Mesothelial cell of epicardium (in vitro differentiated cells): ENCODE results near the gene LDHB. TPM values are rescaled to one million over a fixed set of nuclear protein-coding genes. Genes with fewer than 3 reads are reported as not detected.
"Not testable (repeated sequence)": the region's sequence is repeated elsewhere in the genome, so short reads cannot be mapped to it uniquely, and the experiment has no call there.

Source experiments
- DNase-seq, 2 experiments: peaks; one replicate each; pipeline ENCODE4 v3.0.0; 2021; ENCODE audit warnings: low spot score in 2 of 2; ENCODE audit not compliant: unreplicated experiment in 2 of 2
- H3K27ac Mint-ChIP-seq: 2 replicates; pipeline ENCODE4 v1.8.0; 2021; ENCODE audit warnings: mixed read lengths
- H3K27me3 Mint-ChIP-seq: 2 replicates; pipeline ENCODE4 v1.8.0; 2021; ENCODE audit warnings: low read depth, mixed read lengths
- H3K36me3 Mint-ChIP-seq: 2 replicates; pipeline ENCODE4 v1.8.0; 2021; ENCODE audit warnings: mixed read lengths
- H3K4me1 Mint-ChIP-seq: 2 replicates; pipeline ENCODE4 v1.8.0; 2021; ENCODE audit warnings: mixed read lengths
- H3K4me3 Mint-ChIP-seq: 2 replicates; pipeline ENCODE4 v1.8.0; 2021; ENCODE audit warnings: mild to moderate bottlenecking, moderate library complexity, mixed read lengths
- H3K9me3 Mint-ChIP-seq: 2 replicates; pipeline ENCODE4 v1.8.0; 2021; ENCODE audit warnings: mixed read lengths
- total RNA-seq: library from RNA; stranded (reverse); gene quantifications from 3 replicates; pipeline ENCODE4 v1.2.1, GENCODE V29; 2021
- TF ChIP-seq, protein P1 (sequence below): fragments of 200-600 bp; sonication (generic); IDR thresholded peaks from one replicate; pipeline ENCODE4 v1.5.0; 2021; ENCODE audit warnings: antibody characterized with exemption; ENCODE audit not compliant: unreplicated experiment

Gene LDHB
- total RNA-seq, 1 donor from 2014 or later: 508 TPM

DNA sequence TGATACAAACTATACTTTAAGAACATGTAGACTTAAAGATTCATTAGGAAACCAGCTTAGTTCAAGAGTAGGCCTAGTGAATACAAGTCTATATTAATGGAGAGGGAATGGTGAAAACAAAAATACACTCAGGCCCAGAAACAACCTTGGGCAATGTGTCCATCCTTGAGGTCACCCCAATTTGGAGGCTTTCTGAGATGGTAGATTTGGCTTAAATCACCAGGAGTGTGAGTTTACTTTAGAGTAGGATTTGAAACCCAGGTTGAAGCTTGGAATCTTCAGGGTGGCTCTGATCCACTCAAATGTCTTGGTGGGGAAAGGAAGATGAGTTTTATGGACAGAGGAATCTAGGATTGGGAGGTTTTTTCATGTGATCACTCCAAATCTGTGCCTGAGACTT, 10.5 kb downstream of the LDHB start:
- TF ChIP-seq, protein P1, sequence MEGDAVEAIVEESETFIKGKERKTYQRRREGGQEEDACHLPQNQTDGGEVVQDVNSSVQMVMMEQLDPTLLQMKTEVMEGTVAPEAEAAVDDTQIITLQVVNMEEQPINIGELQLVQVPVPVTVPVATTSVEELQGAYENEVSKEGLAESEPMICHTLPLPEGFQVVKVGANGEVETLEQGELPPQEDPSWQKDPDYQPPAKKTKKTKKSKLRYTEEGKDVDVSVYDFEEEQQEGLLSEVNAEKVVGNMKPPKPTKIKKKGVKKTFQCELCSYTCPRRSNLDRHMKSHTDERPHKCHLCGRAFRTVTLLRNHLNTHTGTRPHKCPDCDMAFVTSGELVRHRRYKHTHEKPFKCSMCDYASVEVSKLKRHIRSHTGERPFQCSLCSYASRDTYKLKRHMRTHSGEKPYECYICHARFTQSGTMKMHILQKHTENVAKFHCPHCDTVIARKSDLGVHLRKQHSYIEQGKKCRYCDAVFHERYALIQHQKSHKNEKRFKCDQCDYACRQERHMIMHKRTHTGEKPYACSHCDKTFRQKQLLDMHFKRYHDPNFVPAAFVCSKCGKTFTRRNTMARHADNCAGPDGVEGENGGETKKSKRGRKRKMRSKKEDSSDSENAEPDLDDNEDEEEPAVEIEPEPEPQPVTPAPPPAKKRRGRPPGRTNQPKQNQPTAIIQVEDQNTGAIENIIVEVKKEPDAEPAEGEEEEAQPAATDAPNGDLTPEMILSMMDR: no peak
- no peak for DNase-seq
- no peak overlapping the region for H3K4me3 Mint-ChIP-seq
- H3K9me3 Mint-ChIP-seq: no peaks in the 10 kb centered on the region
- peaks cover 11% of the 10 kb centered on the region for H3K4me1 Mint-ChIP-seq
- H3K36me3 Mint-ChIP-seq: peaks cover 55% of the 10 kb centered on the region
- no peaks in the 10 kb centered on the region for H3K27me3 Mint-ChIP-seq
- no peak overlapping the region for H3K27ac Mint-ChIP-seq

DNA sequence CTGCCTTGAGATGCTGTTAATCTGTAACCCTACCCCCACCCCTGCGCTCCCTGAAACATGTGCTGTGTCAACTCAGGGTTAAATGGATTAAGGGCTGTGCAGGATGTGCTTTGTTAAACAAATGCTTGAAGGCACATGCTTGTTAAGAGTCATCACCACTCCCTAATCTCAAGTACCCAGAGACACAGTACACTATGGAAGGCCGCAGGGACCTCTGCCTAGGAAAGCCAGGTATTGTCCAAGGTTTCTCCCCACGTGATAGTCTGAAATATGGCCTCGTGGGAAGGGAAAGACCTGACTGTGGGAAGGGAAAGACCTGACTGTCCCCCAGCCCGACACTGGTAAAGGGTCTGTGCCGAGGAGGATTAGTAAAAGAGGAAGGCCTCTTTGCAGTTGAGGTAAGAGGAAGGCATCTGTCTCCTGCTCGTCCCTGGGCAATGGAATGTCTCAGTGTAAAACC, 12.6 kb downstream of the LDHB start:
- H3K4me1 Mint-ChIP-seq, H3K9me3 Mint-ChIP-seq, DNase-seq, H3K27me3 Mint-ChIP-seq, H3K4me3 Mint-ChIP-seq: not testable (repeated sequence)
- Mint-ChIP-seq H3K27ac (peak overlapping the region; percentile 56), H3K36me3 (peaks cover 64% of the 10 kb centered on the region)

DNA sequence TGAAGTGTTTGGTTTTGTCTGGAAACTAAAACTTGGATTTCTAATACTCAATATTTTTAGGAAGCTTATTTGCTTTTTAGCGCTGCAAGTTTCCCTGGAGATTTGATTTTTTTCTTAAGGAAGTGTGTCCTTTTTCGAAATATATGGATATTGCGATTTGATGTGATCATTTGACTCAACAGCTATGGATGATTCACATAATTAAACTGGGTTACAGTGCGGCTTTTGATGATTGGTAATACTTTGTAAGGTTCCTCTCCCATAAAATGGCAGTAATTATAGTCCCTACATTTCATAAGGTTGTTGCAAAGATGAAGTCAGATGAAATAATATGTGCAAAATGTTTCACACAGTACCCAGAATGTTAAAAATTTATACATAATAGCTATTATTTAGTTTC, 13.1 kb downstream of the LDHB start:
- H3K36me3 Mint-ChIP-seq: peaks cover 66% of the 10 kb centered on the region
- no peaks in the 10 kb centered on the region for H3K4me1 Mint-ChIP-seq
- H3K4me3 Mint-ChIP-seq: no peak overlapping the region
- no peaks in the 10 kb centered on the region for H3K27me3 Mint-ChIP-seq
- DNase-seq: no peak
- no peaks in the 10 kb centered on the region for H3K9me3 Mint-ChIP-seq
- TF ChIP-seq, protein P1: no peak
- H3K27ac Mint-ChIP-seq: no peak overlapping the region

DNA sequence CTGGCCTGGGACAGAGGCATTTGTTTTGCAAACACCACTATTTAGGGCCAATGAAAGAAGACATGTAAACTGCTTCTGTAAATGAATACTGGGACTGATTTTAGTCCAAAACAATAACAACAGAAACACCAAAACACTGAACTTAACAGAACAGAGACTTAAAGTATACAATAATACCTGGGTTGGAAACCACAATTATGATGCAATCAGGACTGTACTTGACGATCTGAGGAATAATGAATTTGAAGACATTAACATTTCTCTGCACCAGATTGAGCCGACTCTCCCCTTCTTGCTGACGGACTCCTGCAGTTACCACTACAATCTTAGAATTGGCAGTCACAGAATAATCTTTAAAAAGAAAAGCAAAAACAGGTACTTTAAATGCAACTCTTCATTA, 13.9 kb downstream of the LDHB start:
- Mint-ChIP-seq H3K36me3 (peaks cover 69% of the 10 kb centered on the region), H3K27me3 (no peaks in the 10 kb centered on the region), H3K4me1 (peaks cover 4% of the 10 kb centered on the region), H3K9me3 (no peaks in the 10 kb centered on the region), H3K4me3 (no peak overlapping the region), H3K27ac (peak overlapping the region; percentile 57)
- TF ChIP-seq, protein P1: no peak
- no peak for DNase-seq

DNA sequence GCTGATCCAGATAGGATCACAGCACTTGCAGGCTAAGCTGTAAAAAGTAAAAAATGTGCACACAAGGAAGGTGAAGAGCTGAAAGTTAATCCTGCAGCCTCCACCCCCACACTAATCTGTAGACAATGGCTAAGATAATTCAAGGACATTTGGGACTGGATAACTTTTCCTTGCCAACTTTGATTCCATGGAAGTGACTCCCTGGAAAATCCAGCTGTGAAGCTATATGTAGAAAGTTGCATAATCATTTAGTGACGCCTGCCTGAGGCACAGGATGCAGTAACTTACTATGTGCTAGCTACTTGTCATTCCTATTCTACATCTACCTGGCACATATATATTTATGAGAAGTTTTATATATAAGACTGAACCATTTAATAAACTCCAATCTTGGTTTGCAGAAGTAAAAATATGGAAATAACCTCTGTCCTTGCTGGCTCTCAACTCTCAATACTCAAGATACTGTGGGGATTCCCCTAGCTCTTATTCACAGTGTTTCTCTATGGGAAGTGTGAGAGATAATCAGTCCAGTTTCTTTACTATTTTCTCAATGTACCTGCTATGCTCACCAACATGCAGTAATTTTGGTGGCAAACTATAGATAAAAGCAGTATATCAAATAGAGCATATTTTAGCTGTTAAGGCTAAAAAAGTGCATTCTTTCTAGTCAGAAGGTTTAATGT, 14.8 kb downstream of the LDHB start:
- Mint-ChIP-seq H3K27me3 (no peaks in the 10 kb centered on the region), H3K4me3 (no peak overlapping the region), H3K27ac (no peak overlapping the region), H3K9me3 (no peaks in the 10 kb centered on the region), H3K4me1 (peaks cover 10% of the 10 kb centered on the region), H3K36me3 (peaks cover 66% of the 10 kb centered on the region)
- TF ChIP-seq, protein P1: no peak
- DNase-seq: no peak

DNA sequence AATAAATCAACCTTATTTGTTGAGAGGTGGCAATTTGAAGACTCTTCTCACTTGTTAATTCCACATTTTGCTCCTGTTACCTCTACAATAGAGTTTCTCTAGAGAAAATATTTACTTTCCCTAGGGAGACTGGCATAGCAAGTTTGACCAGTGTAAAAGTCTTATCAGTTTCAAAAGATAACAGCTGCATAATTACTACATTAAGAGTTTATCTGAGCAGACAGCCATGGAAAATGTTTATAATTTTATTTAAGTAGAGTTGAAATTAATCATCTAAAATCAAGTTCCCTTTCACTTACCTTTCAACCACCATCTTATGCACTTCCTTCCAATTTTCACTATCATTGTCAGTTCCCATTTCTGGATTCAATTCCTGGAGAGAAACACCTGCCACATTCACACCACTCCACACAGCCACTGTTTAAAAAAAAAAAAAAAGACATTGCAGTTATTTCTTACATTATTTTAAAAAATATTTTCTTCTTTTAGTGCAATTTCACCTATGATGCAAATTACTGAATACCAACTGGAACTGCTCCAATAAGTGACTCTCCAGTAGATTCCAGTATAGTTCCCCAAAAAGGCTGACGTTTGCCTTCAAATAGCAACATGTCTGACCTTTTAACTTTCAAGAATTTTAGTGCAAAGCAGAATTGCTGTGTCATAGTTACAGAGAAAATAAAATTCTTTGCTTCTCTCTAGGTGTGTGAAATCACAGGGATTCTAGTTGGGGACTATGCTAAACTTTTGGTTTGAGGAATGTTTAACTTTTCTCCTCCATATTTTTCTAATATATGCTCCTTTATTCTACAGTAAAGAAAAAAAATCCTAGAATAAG, 19.4 kb downstream of the LDHB start:
- Mint-ChIP-seq H3K4me3 (no peak overlapping the region), H3K4me1 (peaks cover 10% of the 10 kb centered on the region), H3K36me3 (peaks cover 68% of the 10 kb centered on the region), H3K9me3 (no peaks in the 10 kb centered on the region), H3K27ac (no peak overlapping the region), H3K27me3 (no peaks in the 10 kb centered on the region)
- DNase-seq: no peak
- TF ChIP-seq, protein P1: no peak
